ENCODE measurements around the gene APOL3.
"Not testable (repeated sequence)": the region's sequence is repeated elsewhere in the genome, so short reads cannot be mapped to it uniquely, and the experiment has no call there.

APOL3 gene, protein sequence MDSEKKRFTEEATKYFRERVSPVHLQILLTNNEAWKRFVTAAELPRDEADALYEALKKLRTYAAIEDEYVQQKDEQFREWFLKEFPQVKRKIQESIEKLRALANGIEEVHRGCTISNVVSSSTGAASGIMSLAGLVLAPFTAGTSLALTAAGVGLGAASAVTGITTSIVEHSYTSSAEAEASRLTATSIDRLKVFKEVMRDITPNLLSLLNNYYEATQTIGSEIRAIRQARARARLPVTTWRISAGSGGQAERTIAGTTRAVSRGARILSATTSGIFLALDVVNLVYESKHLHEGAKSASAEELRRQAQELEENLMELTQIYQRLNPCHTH

DNA sequence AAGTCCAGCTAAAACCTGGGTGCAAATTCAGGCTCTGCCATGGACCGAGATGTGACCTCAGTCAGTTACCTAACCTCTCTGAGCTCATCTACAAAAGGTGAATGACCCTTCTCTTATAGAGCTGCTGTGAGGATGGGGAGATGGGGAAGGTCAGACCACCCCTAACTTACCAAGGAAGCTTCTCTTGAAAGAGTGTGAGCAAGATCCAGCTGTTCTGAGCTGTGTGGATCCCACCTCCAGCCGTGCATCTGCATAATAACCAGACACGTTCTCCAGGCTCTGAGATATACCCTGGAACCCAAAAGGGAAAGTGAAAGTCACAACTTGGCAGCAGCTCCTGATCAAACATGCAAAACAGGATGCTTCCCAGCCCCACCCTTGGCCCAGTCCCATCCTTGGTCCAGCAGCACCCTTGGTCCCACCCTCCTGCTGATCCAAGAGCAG lies at the start of gene APOL3:
TSS of gene APOL3 (minus strand) at position 257 of the 444 bp plus-strand sequence. CDS start 11,700 bp downstream, outside the sequence.
- no peak for DNase-seq

DNA sequence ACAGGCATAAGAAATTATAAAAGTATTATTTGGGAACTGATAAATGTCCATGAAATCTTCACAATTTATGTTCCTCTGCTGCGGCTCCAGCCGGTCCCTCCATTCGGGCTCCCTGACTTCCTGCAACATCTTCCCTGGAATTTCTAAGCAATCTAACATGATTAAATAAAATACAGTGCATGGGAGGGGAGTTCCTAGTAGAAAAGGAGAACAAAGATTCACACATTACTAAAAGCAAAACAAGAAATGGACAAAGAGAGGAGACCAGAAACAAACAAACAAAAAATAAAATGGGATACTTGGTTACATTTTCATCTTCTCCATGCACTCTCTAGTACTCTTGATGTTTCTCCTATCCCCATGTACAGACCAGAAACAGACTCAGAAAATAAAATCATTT lies 49.7 kb upstream of the APOL3 start:
- DNase-seq: no peak

DNA sequence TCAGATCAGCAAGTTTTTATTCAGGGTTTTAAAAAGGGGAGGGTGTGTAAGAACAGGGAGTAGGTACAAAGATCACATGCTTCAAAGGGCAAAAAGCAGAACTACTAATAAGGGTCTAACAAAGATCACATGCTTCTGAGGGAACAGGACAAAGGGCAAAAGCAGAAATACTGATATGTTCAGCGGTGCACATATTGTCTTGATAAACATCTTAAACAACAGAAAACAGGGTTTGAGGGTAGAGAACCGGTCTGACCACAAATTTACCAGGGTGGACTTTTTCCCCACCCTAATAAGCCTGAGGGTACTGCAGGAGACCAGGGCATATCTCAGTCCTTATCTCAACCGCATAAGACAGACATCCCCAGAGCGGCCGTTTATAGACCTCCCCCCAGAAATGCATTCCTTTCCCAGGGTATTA lies 48.9 kb upstream of the APOL3 start:
- not testable (repeated sequence) for DNase-seq

DNA sequence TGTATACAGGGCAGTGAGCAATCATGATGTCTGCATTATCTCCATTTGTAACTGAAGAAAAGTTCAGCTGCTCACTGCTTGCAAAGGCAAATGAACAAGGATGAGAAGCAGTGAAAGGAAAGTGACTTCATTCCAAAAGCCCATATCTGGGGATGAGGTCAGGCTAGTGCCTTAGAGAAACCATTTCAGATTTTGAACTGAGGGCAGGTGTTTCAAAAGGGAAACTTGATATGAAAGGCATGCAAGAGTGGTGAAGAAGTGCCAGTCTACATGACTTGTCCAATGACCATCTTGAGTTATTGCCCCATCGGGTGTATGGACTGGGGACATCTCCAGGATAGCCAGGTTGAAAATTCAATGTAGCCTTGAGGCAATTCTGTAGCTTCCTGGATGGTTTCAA lies 48.4 kb upstream of the APOL3 start:
- no peak for DNase-seq

DNA sequence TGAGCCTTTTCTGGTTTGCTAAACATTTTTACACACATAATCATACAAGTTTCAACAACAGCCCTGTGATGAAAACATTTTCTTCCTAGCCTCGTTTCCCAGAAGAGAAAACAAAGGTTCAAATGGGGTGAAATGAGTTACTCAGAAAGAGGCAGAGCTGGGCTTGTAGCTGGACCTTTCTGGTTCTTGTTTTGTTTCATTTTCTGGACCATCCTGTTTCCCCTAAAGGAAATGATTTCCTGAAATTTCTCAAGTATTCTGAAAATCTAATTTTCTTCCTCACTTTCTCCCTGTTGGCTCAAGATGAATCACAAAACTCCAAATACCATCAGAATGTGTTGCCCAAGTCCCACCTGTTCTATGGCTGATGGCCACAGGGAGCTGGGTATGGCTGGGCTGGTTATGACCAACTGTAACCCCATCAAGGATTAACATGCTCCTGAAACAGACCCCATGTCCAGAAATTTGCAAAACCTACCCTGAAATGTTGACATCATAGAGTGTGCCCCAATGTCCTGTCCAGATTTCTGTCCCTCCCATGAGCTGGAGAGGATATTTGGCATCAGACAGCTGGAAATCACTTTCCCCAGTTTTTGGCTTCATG lies 47.7 kb upstream of the APOL3 start:
- DNase-seq: no peak

DNA sequence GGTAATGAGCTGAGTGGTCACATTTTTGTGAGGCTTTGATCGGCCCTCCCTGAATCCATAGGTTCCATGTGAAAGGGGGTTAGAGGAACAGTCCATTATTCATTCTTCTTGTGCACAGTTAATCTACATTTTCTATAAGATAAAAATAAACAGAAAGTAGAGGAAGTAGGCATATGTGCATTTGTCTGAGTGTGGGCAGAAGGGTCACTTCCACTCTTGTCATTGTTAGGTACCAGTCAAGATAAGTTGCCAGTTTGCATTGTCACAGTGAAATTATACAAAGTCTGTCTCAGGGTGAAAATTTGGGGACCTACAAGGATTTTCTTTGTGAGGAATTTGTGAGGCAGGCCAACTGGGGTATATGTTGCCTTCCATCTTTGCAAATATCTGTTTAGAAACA lies 45.7 kb upstream of the APOL3 start:
- DNase-seq: no peak

DNA sequence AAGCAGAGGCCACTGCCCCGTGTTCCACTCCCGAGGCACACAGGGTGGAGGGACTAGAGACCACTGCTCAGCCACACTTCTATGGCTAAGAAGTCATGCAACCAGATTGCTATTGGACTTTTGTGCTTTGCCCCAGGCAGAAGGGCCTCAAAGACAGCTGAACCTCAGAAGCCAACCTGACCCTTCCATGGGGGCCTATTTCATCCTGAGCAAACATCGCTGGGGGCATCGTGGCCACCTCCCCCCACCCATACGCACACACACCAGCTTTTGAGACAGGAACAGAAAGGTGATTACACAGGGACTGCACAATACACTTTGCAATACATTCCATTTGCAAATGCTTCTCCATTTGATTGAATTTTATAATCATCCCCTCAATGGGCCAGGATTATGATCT lies 45.0 kb upstream of the APOL3 start:
- DNase-seq: not testable (repeated sequence)

DNA sequence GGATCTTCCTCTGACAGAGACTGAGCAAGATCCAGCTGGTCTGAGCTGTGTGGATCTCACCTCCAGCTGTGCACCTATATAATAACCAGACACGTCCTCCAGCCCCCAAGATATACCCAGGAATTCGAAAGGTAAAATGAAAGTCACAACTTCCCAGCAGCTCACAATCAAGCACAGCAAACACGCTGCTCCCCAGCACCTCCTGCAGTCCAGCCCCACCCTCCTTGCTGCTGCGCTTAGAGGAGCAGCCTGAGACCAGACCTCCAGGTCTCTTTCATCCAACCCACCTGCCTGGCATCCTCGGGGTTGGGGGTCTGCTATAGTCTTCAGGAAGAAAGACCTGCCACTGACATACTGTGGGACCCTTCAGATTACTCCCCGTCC lies 44.1 kb upstream of the APOL3 start:
- DNase-seq: no peak

DNA sequence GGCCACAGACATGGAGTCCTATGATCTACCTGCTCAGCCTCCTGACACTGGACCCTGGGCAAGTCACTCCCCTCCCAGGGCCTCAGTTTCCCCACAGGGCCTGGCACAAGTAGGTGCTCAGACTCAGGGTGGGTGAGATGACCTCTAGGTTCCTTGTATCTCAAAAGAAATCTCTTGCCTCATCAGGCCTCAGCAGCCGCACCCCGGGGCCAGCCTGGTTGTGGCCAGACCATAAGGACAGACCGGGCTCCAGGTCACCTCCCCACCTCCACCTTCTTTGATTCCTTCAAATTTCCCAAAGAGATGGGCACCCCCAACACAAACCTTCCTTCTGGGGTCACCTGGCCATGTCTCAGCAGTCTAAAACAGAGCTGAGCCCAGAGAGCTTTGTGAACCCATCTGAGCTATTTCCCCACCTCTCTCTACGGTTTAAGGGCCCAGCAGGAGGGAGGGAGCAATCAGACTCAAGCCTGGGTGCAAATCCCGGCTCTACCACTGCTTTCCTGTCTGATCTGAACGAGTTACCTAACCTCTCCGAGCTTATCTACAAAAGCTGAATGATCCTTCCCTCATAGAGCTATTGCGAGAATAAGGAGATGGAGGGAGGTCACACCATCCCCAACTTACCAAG lies 43.6 kb upstream of the APOL3 start:
- no peak for DNase-seq

DNA sequence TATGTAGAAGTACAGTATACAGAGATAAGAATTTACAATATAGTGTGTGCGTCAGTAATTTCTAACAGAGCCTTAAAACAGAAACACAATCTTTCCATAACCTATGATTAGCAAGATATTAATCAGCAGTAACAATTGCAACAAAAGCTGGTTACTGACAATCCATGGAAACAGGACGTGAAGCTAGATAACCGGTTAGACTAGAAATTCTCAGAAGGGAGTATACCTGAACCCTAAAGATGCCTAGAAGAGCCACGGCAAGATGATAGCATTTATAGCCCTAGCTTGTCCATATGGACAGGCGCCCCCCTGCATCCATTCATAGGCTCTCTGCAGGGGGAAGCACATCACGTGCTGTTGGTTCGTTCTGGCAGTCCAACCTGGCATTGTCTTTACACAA lies 42.9 kb upstream of the APOL3 start:
- DNase-seq: not testable (repeated sequence)

DNA sequence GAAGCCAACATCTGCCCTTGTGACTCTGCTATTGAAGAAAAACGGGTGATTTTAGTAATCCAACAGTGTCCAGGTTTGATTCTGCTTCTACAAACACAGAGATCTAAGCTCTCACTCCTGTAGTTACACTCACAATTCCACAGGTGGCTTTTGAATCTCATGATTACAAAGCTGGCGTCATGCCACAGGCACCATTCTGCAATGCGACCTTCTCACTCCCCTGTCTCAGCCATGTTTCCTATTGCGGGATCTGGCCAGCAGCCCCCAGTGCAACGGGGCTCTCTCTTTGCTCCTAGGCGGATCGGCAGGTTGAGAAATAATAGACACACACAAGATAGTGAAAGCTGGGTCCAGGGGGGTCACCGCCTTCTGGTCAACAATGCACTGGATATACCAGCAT lies 42.4 kb upstream of the APOL3 start:
- DNase-seq: peak in 1 of 2 experiments; percentile 22

DNA sequence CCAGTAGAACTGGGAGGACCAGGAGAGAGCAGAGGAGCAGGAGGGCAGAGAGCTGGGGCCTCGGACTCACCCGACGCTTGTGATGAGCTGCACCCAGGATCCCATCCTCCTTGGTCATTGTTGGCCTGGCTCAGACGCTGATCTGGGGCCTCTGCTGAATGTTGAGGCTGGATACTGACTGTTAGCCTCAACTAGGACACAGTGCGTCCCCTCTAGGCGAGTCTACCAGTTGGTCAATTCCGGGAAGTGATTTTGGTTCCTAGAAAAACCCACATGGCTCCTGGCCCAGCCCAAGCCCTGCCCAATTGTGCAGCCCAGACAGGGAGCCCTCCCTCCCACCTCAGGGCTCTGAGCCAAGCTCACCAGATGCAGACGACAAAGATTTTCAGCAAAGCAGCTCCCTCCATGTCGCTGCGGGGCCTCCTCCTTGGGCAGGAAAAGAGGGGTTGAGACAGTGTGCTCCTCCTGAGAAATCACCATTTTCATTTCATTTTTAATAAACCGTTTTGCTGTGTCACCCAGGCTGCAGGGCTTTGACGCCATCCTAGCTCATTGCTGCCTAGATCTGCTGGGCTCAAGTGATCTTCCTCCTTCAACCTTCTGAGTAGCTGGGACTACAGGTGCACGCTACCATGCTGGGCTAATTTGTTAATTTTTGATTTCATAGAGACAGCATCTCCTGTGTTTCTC lies 41.2 kb upstream of the APOL3 start, which contains the start of gene APOL4:
TSS of gene APOL4 (minus strand) at position 180 of the 690 bp plus-strand sequence. CDS start at position 105, 75 bp downstream.
- DNase-seq: peak in 1 of 2 experiments; percentile 14

DNA sequence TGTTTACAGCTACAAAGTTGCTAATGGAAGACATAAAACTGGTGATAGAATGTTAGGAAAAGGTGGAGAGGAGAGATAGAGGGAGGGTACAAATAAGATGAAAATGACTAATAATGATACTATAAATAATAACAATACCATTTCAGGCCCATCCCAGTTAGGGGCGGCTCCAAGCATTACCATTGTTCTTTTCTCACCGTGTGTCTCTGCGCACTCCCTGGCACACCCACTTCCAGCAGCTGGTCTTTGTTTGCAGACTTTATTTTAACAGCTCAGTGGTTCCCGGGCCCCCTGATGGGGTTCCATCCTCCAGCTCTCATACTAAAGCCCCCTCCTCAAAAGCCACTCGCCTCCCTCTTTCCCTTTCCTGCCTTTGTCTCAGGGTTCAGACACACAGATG lies 40.5 kb upstream of the APOL3 start:
- DNase-seq: not testable (repeated sequence)

DNA sequence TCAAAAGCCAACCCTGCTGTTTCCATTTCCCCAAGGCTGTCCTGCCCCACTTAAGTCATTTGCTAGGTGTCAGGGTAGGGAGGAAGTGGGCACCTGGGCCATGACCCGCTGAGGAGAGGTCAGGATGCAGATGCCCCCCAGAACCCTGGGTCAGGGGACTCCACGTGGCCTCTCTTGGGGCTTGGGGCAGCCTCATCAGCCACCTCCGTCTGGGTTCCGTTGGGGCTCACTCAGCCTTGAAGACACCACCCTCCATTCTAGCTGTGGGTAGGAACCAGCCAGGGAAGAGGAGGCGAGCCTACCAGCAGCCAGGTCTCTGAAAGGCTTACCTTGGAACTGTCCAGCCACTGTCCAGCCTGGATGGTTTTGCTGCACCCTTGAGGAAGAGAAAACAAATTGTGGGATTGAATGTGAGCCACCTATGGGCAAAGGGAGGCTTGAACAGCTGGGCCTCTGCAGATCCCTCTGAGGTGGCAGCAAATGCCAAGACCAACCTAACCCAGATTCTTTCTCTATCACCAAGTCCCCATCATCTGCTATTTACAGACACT lies 38.5 kb upstream of the APOL3 start:
- DNase-seq: no peak

DNA sequence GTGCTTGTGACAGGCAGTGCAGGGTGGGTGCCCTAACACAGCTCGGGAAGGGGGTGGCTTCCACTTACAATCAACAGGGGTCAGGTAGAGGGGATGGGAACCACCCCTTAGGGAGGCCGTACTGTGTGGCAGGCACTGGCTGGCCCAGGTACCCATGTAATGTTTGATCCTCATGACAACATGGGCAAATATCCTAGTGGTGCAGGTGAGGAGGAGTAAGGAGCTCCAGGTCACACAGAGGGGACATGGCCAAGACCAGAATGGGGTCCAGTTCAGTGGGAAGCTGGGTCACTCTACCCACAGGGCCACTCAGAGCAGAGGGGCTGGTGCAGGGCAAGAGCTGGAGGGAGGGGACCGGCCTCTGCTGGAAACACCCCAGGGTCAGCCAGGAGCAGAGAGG lies 38.0 kb upstream of the APOL3 start:
- DNase-seq: no peak

DNA sequence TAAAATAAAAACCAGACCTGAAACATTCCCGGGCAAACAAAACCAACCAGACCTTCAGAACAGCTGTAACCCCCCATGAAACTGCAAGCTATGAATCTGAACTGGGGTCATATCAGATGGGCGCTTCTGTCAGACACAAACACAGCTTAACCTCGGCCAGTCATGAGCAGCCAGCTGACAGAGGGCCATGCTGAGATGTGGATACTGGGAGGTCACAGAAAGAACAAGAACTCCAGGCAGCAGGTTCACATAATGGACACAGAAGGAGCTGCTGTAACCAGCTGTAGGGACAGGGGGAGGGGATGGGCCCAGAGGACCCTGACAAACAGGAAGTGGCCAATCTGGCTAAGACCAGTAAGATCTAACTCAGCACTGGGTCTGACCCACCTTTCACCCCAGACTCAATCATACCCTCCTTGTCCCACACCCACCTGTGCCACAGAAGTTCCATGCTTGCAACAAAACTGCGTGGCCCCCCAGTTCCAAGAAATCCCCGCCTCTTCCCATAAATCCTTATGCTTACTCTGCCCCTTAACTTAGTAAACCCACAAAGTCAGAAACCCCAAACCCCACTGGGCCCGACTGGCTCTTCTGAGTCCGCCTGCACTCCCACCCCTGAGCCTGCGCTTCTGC lies 37.1 kb upstream of the APOL3 start:
- DNase-seq: peak; percentile 54 to 69

DNA sequence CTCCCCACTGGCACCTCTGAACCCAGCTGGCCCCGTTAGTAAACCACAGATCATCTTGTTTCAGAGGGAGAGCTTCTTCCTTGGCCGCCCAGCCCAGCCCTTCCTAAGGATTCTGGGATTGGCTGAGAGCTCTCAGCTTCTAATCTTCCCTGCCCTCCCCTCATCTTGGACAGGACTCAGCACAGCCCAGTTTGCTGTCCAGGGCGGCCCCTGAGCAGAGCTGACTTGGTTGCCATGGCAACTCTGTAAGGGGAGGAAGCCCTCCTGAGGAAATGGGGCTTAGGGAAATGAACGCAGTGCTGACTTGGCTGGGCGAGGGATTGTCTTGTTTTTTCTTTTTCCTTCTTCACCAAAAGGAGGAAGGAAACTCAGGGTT lies 36.5 kb upstream of the APOL3 start:
- peak; percentile 78 to 88 for DNase-seq

DNA sequence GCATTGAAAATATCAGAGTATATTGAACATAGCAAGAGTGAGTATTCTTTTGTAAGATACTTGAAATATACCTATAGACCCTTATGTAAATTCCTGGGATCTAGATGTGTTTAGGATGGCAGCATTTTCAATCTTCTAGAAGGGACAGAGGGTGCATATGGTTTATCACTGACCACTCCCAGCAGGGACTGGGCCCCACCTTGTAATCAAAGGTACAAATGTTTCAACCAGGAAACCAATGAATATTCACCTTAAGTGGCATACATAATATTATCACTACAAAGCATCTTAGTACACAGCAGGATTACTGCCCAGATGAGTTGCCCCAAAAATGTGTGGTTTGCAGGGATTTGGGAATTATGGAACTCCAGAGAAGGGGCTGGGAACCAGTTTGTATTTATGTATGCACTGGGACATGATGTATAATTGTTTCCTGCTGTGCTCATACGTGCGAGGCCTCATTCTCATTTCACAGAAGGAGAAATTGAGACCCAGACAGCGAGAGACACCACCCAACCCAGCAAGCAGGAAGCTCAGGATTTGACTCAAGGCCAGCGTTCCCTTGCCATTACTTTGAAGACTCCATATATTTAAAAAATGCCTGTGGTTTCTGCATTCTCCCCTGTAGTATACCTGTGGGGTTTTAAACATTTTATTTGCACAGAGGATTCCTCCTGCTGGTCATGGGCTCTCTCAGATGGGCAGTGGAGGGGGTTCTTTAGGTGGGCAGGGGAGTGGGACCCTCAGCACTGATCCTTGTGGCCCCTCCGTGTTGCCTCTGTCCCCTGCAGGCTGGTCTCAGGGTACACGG lies 35.9 kb upstream of the APOL3 start:
- no peak for DNase-seq

DNA sequence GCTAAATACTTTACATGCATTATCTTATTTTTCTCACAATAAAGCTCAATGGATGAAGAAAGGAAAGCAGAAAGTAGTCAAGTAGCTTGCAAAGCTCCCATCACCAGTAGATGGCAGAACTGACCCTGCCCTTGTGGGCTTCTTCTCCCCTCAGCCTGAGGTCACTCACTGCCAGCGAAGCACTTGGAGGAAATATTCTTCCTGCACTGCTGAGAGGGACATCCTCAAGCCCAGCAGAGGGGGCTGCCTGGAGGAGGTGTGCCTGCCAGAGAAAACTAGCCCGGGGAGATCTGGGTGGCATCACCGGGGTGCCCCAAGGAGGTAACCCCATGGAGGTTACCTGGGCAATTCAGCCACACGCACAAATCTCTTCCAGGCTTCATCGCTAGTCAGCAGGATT lies 34.4 kb upstream of the APOL3 start:
- peak; percentile 42 to 78 for DNase-seq

DNA sequence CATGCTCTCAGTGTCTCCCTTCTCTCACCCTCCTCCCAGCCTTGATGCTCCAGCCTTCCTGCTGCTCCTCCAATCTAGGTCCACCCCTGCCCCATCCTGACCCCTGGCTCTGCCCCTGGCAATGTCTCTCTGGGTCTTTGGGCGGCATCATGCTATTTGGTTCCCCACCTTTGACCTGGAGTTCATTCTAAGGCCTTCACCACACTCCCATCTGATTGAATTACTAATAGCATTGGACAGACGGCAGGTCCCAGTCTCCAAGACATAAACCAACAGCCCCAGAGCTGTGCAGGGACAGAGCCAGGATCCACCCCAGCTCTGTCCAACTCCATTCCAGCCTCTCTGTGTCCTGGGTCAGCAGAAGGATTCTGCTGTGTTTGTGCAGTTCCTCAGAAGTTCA lies 33.8 kb upstream of the APOL3 start:
- DNase-seq: no peak

DNA sequence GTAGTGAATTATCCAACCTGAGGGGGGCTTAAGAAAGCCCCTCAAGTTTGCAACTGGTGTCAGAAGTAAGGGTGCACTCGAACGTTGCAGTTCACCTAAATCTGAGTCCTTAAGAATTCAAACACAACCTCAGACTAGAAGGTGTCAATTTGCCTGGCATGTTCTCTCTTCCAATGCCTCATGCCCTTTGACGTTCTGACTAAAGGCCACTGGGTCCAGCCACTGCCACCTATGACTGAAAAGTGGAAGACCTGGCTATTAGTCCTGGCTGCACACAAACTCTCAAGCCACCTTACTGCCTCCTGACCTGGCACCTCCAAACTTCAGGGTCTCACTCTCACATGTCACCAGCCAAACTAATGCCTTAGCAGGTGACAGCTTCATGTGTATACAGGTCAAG lies 33.0 kb upstream of the APOL3 start:
- DNase-seq: no peak

DNA sequence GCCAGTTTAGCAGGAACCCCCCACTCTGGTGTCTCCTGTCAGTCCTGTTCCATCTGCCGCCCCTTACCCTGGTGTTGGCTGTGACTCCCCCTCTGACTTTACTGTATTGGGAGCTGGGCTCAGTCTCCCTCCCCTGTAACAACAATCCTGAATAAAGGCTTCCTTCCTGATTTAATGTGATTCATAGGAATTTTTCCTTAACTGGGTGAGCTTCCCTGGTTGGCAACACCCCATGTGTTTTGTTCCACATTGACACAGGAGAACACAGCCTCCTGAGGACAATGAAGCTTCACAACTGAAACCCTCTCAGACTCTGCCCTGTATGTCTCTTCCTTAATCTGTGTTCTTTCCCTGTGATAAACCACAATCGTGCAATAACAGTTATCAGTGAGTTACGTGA lies 32.6 kb upstream of the APOL3 start:
- no peak for DNase-seq

Data from NCI-H524 (cell line).